ENCODE results near the gene LPP.

The LPP gene

DNA sequence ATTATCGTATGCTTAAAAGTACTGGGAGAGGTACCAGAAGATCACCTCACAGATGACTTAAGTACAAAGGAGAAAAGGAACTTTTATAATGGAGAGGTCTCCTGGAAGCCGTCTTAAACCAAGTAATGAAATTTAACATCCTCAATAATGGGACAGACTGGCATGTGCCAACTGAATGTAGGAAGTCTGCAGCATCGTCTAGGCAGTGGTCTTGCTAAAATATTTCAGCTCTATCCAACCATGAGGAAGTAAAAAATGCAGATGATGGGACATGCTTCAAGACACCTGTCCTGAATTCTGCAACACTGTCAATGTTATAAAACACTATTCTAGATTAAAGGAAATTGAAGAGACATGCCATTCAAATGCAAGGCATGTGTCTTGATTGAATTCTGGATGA lies 559.0 kb downstream of the LPP start:
- ChIA-PET POLR2A (no interaction called here), CTCF (interaction anchor here (0.9 to 1.0 kb wide), 3 partner anchors 11 to 973 kb away, joined by 3 to 4 read pairs (median 3); no protein-coding TSS in a partner anchor)
- no peak for DNase-seq (ENCODE audit: extremely low spot score)
- TF ChIP-seq CTCF (IDR thresholded peaks at IDR 0.05; ENCODE audit: control extremely low read depth, extremely low read depth, low read depth, missing control alignments) = no peak

DNA sequence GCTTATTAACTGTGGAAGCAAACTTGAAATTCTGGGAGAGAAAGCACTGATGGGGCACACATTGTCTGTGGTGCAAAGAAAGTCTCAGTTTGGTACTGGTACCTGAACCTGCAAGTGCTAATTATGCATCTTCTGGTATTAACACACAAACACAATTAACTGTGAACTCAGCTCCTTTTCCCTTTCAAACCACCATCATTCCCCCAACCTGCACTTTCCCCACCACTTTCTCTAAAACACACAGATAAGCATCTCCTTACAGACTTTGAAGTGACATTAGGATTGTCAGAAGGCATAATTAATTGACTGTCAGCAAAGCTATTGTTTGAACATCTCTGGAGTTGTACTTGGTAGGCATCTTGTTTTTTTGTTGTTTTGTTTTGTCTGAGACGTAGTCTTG lies 565.6 kb downstream of the LPP start:
- POLR2A ChIA-PET = no interaction called here
- TF ChIP-seq CTCF (IDR thresholded peaks at IDR 0.05; ENCODE audit: control extremely low read depth, extremely low read depth, low read depth, missing control alignments) = no peak
- DNase-seq (ENCODE audit: extremely low spot score) = no peak
- CTCF ChIA-PET = interaction anchor here (2.0 kb wide), 1 partner anchor 9 kb away, joined by 5 read pairs; no protein-coding TSS in a partner anchor

DNA sequence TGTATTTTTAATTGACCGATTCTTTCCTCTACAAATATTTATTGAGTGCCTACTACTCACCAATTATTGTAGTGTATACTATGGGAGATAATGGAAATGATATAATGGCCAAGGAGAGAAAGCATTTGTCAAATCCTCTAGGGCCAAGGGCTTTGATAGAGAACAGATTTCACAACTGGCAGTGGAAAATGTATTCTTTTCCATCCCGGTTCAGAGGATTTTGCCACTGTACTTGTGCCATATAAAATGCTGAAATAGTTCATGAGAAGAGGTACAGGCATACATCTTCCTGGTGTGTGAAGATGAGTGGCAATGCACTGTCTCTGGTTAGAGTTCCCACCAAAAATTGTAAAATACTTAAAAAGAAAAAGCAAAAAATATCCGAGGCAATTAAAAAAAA lies 566.3 kb downstream of the LPP start:
- no peak for DNase-seq (ENCODE audit: extremely low spot score)
- CTCF ChIA-PET = interaction anchor here (2.0 kb wide), 1 partner anchor 8 kb away, joined by 5 read pairs; no protein-coding TSS in a partner anchor
- POLR2A ChIA-PET = no interaction called here
- TF ChIP-seq CTCF (IDR thresholded peaks at IDR 0.05; ENCODE audit: control extremely low read depth, extremely low read depth, low read depth, missing control alignments) = no peak

DNA sequence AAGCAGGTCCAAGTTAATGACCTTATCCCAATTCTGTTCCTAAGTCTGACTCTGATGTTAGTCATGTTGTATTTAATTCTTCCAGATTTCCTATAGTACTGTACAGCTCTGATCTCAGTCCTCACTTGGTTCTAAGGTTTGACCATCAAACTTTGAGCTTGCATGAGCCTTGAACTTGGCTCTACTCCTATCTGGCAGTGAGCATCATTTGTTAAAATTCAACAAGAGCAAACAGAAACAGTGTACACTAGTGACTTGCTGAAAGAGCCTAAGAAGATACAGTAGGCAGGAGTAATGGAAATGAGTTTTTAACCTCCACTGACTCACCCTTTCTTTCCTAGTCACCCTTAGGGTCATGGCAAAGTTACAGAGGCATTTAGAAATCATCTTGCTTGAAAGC lies 566.7 kb downstream of the LPP start:
- no peak for DNase-seq (ENCODE audit: extremely low spot score)
- ChIA-PET CTCF (interaction anchor here (2.0 kb wide), 1 partner anchor 8 kb away, joined by 5 read pairs; no protein-coding TSS in a partner anchor), POLR2A (no interaction called here)
- TF ChIP-seq CTCF (IDR thresholded peaks at IDR 0.05; ENCODE audit: control extremely low read depth, extremely low read depth, low read depth, missing control alignments) = no peak

DNA sequence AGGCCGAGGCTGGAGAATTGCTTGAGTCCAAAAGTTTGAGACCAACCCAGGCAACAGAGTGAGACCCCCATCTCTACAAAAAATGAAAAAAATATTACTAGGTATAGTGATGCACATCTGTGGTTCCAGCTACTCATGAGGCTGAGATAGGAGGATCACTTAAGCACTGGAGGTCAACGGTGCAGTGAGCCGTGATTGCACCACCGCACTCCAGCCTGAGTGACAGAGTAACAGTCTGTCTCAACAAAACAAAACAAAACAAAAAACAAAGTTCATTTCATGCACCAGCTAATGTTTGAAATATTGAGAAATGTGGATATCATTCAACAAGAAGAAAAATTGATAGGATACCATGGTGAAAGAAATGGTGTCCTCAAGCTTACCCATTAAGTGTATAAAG lies 567.4 kb downstream of the LPP start:
- DNase-seq (ENCODE audit: extremely low spot score) = no peak
- CTCF ChIA-PET = no interaction called here
- no peak for TF ChIP-seq CTCF (IDR thresholded peaks at IDR 0.05; ENCODE audit: control extremely low read depth, extremely low read depth, low read depth, missing control alignments)
- POLR2A ChIA-PET = no interaction called here

DNA sequence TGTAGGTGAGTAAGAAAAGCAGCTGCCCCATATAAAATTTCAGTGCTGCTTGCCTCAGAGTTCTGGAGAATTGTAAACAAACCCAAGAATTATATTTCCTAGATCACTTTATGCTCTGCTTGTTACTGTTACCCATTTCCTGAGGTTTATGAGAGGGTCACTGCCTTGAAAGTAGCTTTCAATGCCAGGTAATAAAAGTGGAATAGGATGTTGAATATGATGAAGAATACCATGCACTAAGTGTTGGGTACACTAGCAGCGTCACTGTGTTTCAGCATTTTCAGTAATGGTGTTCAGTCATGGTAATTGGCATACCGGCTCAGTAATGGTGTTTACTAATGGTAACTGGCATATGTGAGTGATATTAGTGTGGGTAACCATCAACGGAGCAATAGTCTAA lies 568.0 kb downstream of the LPP start:
- CTCF ChIA-PET = no interaction called here

More for the DNA sequence above, 568.0 kb downstream of the LPP start:
- no peak for TF ChIP-seq CTCF (IDR thresholded peaks at IDR 0.05; ENCODE audit: control extremely low read depth, extremely low read depth, low read depth, missing control alignments)
- POLR2A ChIA-PET = no interaction called here
- no peak for DNase-seq (ENCODE audit: extremely low spot score)
